SK-N-MC (cell line): Measurements from ENCODE around the gene CHST10.

Source experiments
- DNase-seq: peaks from one replicate; pipeline ENCODE4 v3.0.0-alpha.2; 2011; ENCODE audit warnings: low read depth, low spot score
- H3K27ac ChIP-seq: fragments of 200-600 bp; sonication (generic); 2 replicates; pipeline ENCODE4 v1.5.1; 2016; ENCODE audit warnings: mixed run types
- H3K36me3 ChIP-seq: fragments of 200-600 bp; sonication (generic); 2 replicates; pipeline ENCODE4 v1.6.1; 2017; ENCODE audit warnings: antibody characterized with exemption, low read length, mixed read lengths; ENCODE audit not compliant: insufficient read depth
- H3K4me3 ChIP-seq: fragments of 200-600 bp; sonication (generic); 2 replicates; pipeline ENCODE4 v1.5.1; 2016
- H3K9ac ChIP-seq: fragments of 200-600 bp; sonication (generic); 2 replicates; pipeline ENCODE4 v1.8.0; 2017; ENCODE audit warnings: mixed run types, mixed read lengths; ENCODE audit not compliant: insufficient read length
- H3K9me3 ChIP-seq: fragments of 200-600 bp; sonication (generic); 2 replicates; pipeline ENCODE4 v1.6.1; 2017; ENCODE audit warnings: low read depth, mild to moderate bottlenecking, antibody characterized with exemption, low read length, moderate library complexity, mixed read lengths
- EZH2 ChIP-seq: fragments of 200-600 bp; sonication (generic); IDR thresholded peaks from one replicate; pipeline ENCODE4 v1.6.1; 2017; ENCODE audit warnings: antibody characterized with exemption
- FOXP2 ChIP-seq: optimal IDR thresholded peaks from 2 replicates; pipeline ENCODE3; 2011; ENCODE audit warnings: mild to moderate bottlenecking, moderate library complexity; ENCODE audit not compliant: insufficient read depth; ENCODE audit errors: extremely low read length, control extremely low read depth
- POLR2AphosphoS5 ChIP-seq: IDR thresholded peaks from 2 replicates; pipeline ENCODE4 v1.6.1; 2012; ENCODE audit warnings: mild to moderate bottlenecking, low read depth, low read length, borderline replicate concordance

CHST10 gene

DNA sequence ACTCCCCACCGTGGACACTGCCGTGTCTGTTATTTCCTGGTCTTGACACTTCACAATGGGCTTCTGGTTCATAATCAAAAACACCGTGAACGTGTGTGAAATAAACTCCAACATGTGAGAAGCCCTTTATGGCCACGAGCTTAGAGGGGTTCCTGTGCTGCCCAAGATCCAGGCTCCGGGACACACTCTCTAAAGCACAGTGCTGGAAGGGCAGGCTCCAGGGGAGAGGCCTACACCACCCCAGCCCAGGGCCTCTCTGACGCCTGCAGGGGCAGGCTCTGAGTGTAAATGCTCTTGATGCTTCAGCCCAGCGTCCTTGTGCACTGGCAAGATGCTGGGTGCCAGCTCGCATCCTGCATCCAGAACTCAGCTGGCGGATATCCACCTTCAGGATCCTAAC lies 13.7 kb downstream of the CHST10 start:
- no peaks in the 10 kb centered on the region; the same call in 1 of the 2 replicates for H3K36me3 ChIP-seq
- H3K4me3 ChIP-seq = no peak overlapping the region
- no peaks in the 10 kb centered on the region for H3K9me3 ChIP-seq
- no peak for TF ChIP-seq FOXP2
- TF ChIP-seq POLR2AphosphoS5 = no peak
- no peak for TF ChIP-seq EZH2
- no peak for DNase-seq
- no peak overlapping the region for H3K27ac ChIP-seq
- H3K9ac ChIP-seq = no peak overlapping the region

DNA sequence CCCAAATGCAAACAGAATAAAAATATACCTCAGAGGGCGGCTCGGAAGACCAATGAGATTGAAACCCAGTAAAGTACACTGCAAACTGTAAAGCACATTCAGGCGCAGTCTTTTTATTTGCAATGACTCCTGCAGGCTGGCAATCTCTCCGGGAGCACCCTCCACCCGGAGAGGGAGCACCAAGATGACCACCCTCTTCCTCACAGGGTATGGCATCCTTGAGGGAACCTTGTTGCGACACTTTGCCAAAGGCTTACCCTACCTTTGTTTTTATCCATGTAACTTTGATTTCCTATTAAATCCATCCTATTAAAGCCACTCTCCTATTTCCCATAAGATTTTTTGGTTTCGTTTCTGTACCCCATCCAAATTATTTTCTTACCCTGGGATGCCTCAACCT lies 16.2 kb downstream of the CHST10 start:
- no peak overlapping the region for H3K27ac ChIP-seq
- H3K9me3 ChIP-seq = no peaks in the 10 kb centered on the region
- no peaks in the 10 kb centered on the region; the same call in 1 of the 2 replicates for H3K36me3 ChIP-seq
- no peak for DNase-seq
- H3K4me3 ChIP-seq = no peak overlapping the region
- TF ChIP-seq EZH2 (no peak), FOXP2 (no peak), POLR2AphosphoS5 (no peak)
- no peak overlapping the region for H3K9ac ChIP-seq

DNA sequence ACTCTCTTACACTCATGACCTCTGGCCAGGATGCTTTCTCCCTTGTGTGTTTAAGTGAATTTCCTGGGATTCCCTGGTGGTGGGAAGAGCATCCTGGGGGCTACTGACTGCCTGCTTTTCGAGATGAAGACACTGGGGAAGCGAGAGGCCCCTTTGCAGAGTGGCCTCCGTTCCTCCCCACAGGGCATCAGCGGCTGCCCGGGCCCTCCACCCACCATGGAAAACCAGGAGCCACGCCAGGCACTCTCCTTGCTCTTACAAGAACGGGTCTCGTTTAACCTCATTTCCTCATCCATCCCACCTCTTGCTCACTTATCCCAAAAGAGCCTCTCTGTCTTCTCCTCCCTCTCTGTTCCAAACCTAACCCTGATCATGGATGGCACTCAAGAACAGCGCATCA lies 17.8 kb downstream of the CHST10 start:
- no peak overlapping the region for H3K27ac ChIP-seq
- H3K36me3 ChIP-seq = no peaks in the 10 kb centered on the region; the same call in 1 of the 2 replicates
- no peak overlapping the region for H3K9ac ChIP-seq
- TF ChIP-seq FOXP2 (no peak), EZH2 (no peak), POLR2AphosphoS5 (no peak)
- no peak overlapping the region for H3K4me3 ChIP-seq
- no peak for DNase-seq
- no peaks in the 10 kb centered on the region for H3K9me3 ChIP-seq

DNA sequence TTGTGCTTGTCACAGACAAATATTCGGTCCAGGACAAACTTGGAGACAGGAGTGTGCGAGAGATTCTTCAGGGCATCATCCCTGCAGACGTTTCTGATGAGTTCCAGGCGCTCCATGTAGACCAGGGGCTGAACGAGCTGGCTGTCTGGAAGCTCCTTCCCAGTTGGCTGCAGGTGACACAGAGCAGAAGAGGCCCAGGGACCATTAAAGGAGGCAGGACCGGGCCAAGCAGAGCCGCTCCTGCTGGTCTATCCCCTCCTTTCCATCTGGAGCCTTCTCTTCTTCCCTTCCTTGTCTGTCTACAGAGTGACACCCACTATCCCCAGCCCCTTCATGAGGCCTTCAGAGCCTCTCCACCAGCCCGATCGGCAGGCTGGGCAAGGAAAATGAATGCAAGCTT lies 19.5 kb downstream of the CHST10 start:
- no peak for DNase-seq
- TF ChIP-seq POLR2AphosphoS5 (no peak), EZH2 (no peak), FOXP2 (no peak)
- Histone ChIP-seq H3K27ac (no peak overlapping the region), H3K9me3 (no peaks in the 10 kb centered on the region), H3K4me3 (no peak overlapping the region), H3K9ac (no peak overlapping the region), H3K36me3 (no peaks in the 10 kb centered on the region; the same call in 1 of the 2 replicates)

DNA sequence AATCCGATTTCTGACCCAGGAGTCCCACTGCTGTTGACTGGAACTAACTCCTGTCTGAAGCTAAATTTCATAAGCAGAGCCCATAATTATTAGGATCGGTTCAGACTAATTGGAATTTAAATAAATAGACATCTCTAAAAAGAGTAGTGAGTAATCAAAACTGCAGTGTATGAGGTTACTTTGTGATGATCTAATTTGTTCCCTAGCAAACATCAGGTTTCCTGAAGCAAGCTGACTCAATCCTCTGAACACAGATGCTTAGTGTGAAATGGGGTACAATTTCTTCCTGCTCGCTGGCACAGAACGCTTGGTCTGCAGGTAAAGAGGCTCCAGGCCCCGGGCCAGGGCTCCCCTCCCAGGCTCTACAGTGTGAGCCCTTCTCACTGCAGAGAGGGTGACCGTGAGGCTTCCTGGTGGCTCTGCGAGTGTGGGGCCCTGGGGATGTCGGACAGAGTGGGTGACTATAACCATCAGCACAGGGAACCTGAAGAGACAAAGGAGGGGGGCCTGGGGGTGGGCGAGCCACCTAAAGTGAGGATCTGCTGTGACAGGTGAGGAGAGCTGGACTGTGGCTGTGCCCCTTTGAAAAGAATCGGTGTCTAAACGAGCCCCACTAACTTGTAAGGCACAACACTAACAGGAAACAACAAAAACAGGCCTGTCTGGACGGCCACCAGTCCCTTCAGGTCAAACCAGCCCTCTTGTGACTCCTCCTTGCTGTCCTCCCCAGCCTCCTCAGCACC lies 20.2 kb downstream of the CHST10 start:
- Histone ChIP-seq H3K36me3 (no peaks in the 10 kb centered on the region; the same call in 1 of the 2 replicates), H3K27ac (no peak overlapping the region), H3K4me3 (no peak overlapping the region), H3K9me3 (no peaks in the 10 kb centered on the region), H3K9ac (no peak overlapping the region)
- no peak for TF ChIP-seq FOXP2
- TF ChIP-seq POLR2AphosphoS5 = no peak
- TF ChIP-seq EZH2 = no peak
- no peak for DNase-seq

DNA sequence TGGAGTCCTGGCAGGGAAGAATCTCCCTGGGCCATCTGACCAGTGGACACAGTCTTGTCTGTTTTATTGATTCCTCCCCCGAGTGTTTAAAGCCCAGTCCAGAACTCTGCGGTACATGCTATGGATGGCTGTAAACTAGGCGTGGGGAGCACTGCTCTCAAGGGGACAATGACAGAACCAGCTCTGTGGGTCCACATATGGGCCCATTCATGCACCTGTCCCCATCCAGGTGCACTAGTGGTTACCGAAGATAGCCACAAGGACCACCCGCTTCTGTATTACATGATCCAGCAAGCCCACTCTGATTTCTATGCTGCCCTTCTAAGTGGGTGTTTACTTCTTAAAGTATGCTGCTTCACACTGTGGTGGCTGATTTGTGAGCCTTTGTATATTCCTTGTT lies 21.0 kb downstream of the CHST10 start:
- Histone ChIP-seq H3K36me3 (no peaks in the 10 kb centered on the region), H3K27ac (no peak overlapping the region), H3K4me3 (no peak overlapping the region), H3K9ac (no peak overlapping the region), H3K9me3 (no peaks in the 10 kb centered on the region)
- no peak for TF ChIP-seq EZH2
- TF ChIP-seq FOXP2 = no peak
- TF ChIP-seq POLR2AphosphoS5 = no peak
- DNase-seq = no peak

DNA sequence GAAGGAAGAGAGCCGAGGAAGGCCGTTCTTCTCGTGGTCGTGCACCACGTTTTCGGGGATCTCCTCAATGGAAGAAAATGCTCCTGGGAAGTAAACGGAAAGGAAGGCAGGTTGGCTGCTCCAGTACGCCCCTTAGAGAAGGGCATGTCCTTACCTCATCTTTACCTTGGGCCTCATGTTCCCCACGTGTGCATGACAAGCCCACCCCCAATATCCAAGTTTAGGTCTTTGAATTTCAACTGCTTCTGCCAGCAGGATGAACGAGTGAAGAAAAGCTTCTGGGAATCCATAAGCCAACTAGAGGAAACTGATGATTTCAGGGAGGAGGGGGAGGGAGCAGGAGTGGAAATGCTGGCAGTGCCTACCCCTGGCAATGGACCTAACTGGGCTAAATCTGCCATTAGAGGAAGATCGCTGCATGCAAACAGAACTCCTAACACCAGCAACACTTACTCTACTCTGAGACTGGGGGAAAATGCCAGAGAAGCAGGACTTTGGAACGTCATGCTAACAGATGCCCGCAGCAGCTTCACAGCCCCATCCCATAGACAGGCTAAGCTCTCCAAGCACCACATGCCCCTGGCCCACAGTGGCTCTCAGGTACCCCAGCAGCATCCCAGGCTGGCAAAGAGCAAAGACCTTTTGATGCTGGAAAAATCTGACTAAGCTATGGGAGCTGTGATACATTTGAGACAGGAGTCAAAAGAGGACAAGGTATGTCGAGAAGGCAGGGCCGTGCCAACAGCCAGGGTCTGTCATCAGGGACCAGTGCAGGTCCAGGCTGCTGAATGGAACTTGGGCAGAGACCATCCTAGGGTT lies 21.7 kb downstream of the CHST10 start:
- no peak overlapping the region for H3K4me3 ChIP-seq
- H3K27ac ChIP-seq = no peak overlapping the region
- H3K36me3 ChIP-seq = no peaks in the 10 kb centered on the region
- TF ChIP-seq EZH2 (no peak), FOXP2 (no peak), POLR2AphosphoS5 (no peak)
- no peak for DNase-seq
- no peak overlapping the region for H3K9ac ChIP-seq
- no peaks in the 10 kb centered on the region for H3K9me3 ChIP-seq

DNA sequence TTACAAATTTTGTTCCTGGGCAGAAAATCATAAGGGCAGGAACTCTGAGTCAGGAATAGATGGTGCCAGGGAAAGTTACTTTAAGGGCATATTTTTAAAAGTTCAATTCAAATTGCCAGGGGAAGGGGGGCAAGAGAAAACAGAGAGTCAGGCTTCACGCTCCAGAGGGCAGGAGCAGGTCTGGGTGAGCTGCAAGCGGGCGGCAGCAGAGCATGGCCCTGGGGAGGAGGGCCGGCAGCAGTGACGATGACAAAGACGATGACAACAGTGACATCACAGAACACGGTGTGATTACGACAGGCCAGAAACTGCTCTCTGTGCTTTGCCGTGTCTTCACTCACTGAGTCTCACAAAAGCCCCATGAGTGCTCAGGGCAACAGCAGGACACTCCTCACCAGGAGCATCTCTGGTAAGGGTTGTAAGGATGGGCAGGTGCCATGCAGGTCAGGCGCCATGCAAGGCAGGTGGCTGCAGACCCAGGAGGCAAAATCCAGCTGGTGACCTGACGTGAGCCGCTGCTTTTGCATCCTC lies 23.3 kb downstream of the CHST10 start:
- Histone ChIP-seq H3K36me3 (no peaks in the 10 kb centered on the region), H3K27ac (no peak overlapping the region), H3K4me3 (no peak overlapping the region), H3K9me3 (no peaks in the 10 kb centered on the region), H3K9ac (no peak overlapping the region)
- no peak for DNase-seq
- no peak for TF ChIP-seq FOXP2
- TF ChIP-seq POLR2AphosphoS5 = no peak
- TF ChIP-seq EZH2 = no peak
